HCT116 (cell line): Measurements from ENCODE around the gene RANGRF. TPM values are rescaled to one million over a fixed set of nuclear protein-coding genes. Genes with fewer than 3 reads are reported as not detected.

Source experiments
- ATAC-seq: fragments of 200-7000 bp; cut with Tn5 transposase; 2 replicates; pipeline ENCODE4 v1.9.1; 2020; ENCODE audit warnings: mild to moderate bottlenecking, moderate library complexity
- BruUV-seq: library from RNA; stranded (reverse); fragments of 400-500 nt; replicated peaks from 2 replicates; lab custom pipeline; 2021; lab: Mats Ljungman, UMichigan
- CTCF ChIA-PET: fragments of 300-600 bp; sonication (Branson Sonifier 250); formaldehyde crosslinking; loops from one replicate; lab custom pipeline; 2021; ENCODE audit warnings: antibody characterized with exemption; lab: Charles Lee
- POLR2A ChIA-PET: fragments of 300-600, 350-600 bp; sonication (Branson Sonifier 250); formaldehyde crosslinking; loops from one replicate; lab custom pipeline; 2021; ENCODE audit warnings: antibody characterized with exemption; lab: Charles Lee
- RAD21 ChIA-PET, 2 experiments: fragments of 300-600 bp; sonication (Branson Sonifier 250); formaldehyde crosslinking; loops; one replicate each; lab custom pipeline; 2023; ENCODE audit warnings: low total read pairs in 2 of 2; ENCODE audit not compliant: uncharacterized antibody in 2 of 2, unreplicated experiment in 2 of 2, low non-redundant PET in 1 of 2; lab: Charles Lee
- DNase-seq: peaks from one replicate; pipeline ENCODE4 v3.0.0-alpha.2; 2010; ENCODE audit warnings: low read depth, low spot score
- H2AFZ ChIP-seq: fragments of 200-600 bp; shearing (Covaris generic), sonication (generic); 2 replicates; pipeline ENCODE4 v1.6.1; 2017; ENCODE audit warnings: low read depth, mixed run types, mixed read lengths, antibody characterized with exemption, low read length; ENCODE audit not compliant: poor library complexity, severe bottlenecking
- H3K27ac ChIP-seq: 2 replicates; pipeline ENCODE4 v1.5.1; 2012; ENCODE audit warnings: low read depth, low read length
- H3K27me3 ChIP-seq: fragments of 200-600 bp; sonication (generic); 2 replicates; pipeline ENCODE4 v1.6.1; 2016; ENCODE audit warnings: mixed run types, low read length, mixed read lengths; ENCODE audit not compliant: insufficient read depth
- H3K36me3 ChIP-seq, 2 experiments: fragments of 200-500 bp in 1 of 2; fragments of 200-600 bp in 1 of 2; sonication (Bioruptor generic) in 1 of 2; sonication (generic) in 1 of 2; 2 replicates each; pipeline versions ENCODE4 v1.5.1 to v1.6.1; 2014 to 2016; ENCODE audit warnings: low read length in 2 of 2, inconsistent platforms in 1 of 2, mixed read lengths in 1 of 2, mixed run types in 1 of 2; ENCODE audit not compliant: insufficient read depth in 2 of 2, control insufficient read depth in 1 of 2
- H3K4me1 ChIP-seq, 2 experiments: fragments of 200-600 bp in 1 of 2; sonication (generic) in 1 of 2; 2 replicates each; pipeline versions ENCODE4 v1.5.1 to v1.6.1; 2012 to 2017; ENCODE audit warnings: low read length in 2 of 2, inconsistent platforms in 1 of 2, mild to moderate bottlenecking in 1 of 2, mixed read lengths in 1 of 2, mixed run types in 1 of 2, moderate library complexity in 1 of 2; ENCODE audit not compliant: insufficient read depth in 2 of 2, control insufficient read depth in 1 of 2
- H3K4me2 ChIP-seq: fragments of 200-600 bp; sonication (generic); 2 replicates; pipeline ENCODE4 v1.6.1; 2017; ENCODE audit warnings: mixed run types, low read length, mixed read lengths
- H3K4me3 ChIP-seq, 2 experiments: fragments of 200-600 bp in 1 of 2; sonication (generic) in 1 of 2; replicated peaks in 1 of 2; 2 replicates each; pipeline ENCODE4 v1.5.1; 2011 to 2016; ENCODE audit warnings: low read length in 2 of 2, control low read depth in 1 of 2, low read depth in 1 of 2, mild to moderate bottlenecking in 1 of 2, mixed read lengths in 1 of 2, mixed run types in 1 of 2
- H3K79me2 ChIP-seq: fragments of 200-600 bp; sonication (generic); 2 replicates; pipeline ENCODE4 v1.6.1; 2017; ENCODE audit warnings: mild to moderate bottlenecking, mixed run types, low read length, moderate library complexity, mixed read lengths; ENCODE audit not compliant: insufficient read depth
- H3K9ac ChIP-seq: fragments of 200-600 bp; sonication (generic); 2 replicates; pipeline ENCODE4 v1.6.1; 2016; ENCODE audit warnings: low read length, mixed read lengths
- H3K9me2 ChIP-seq: fragments of 200-600 bp; sonication (generic), shearing (Covaris generic); 2 replicates; pipeline ENCODE4 v1.6.1; 2017; ENCODE audit warnings: mixed run types, mild to moderate bottlenecking, moderate library complexity; ENCODE audit not compliant: insufficient read depth
- H3K9me3 ChIP-seq, 2 experiments: fragments of 200-500 bp in 1 of 2; fragments of 200-600 bp in 1 of 2; sonication (Bioruptor generic) in 1 of 2; sonication (generic) in 1 of 2; 2 replicates each; pipeline ENCODE4 v1.6.1; 2014 to 2017; ENCODE audit warnings: low read length in 2 of 2, mixed read lengths in 2 of 2, inconsistent platforms in 1 of 2, low read depth in 1 of 2, mild to moderate bottlenecking in 1 of 2, mixed run types in 1 of 2, moderate library complexity in 1 of 2; ENCODE audit not compliant: control insufficient read depth in 1 of 2, insufficient read depth in 1 of 2
- H4K20me1 ChIP-seq: fragments of 200-600 bp; sonication (generic), shearing (Covaris generic); 2 replicates; pipeline ENCODE4 v1.6.1; 2017; ENCODE audit warnings: mixed run types, mild to moderate bottlenecking, moderate library complexity; ENCODE audit not compliant: insufficient read depth
- CEBPB ChIP-seq: IDR thresholded peaks from 2 replicates; pipeline ENCODE4 v1.6.1; 2012; ENCODE audit warnings: low read depth
- ELF1 ChIP-seq: IDR thresholded peaks from 2 replicates; pipeline ENCODE4 v1.6.1; 2012; ENCODE audit warnings: low read depth, borderline replicate concordance
- EZH2 ChIP-seq: fragments of 200-600 bp; sonication (generic); IDR thresholded peaks from 2 replicates; pipeline ENCODE4 v1.6.1; 2017; ENCODE audit warnings: antibody characterized with exemption, mixed run types
- EZH2phosphoT487 ChIP-seq: fragments of 200-600 bp; IDR thresholded peaks from 2 replicates; pipeline ENCODE4 v1.6.1; 2018; ENCODE audit warnings: antibody characterized with exemption, borderline replicate concordance
- FOSL1 ChIP-seq: IDR thresholded peaks from 2 replicates; pipeline ENCODE4 v1.6.1; 2012; ENCODE audit warnings: low read depth
- JUND ChIP-seq: IDR thresholded peaks from 2 replicates; pipeline ENCODE4 v1.6.1; 2012
- POLR2AphosphoS5 ChIP-seq: IDR thresholded peaks from 2 replicates; pipeline ENCODE4 v1.6.1; 2011; ENCODE audit warnings: mild to moderate bottlenecking, low read depth, low read length, moderate library complexity
- RAD21 ChIP-seq: IDR thresholded peaks from 2 replicates; pipeline ENCODE4 v1.6.1; 2012; ENCODE audit warnings: low read depth, mild to moderate bottlenecking
- ZNF274 ChIP-seq: fragments of 200-500 bp; sonication (Bioruptor generic); IDR thresholded peaks from 2 replicates; pipeline ENCODE4 v1.6.1; 2014; ENCODE audit warnings: mild to moderate bottlenecking, low read depth, low read length, inconsistent platforms
- intact Hi-C: fragments of 100-400 bp; cut with micrococcal nuclease; formaldehyde crosslinking; loops from 2 replicates; pipeline ENCODE4 v1.10.0; 2022
- total RNA-seq: library from RNA; stranded (reverse); gene quantifications from one replicate; pipeline ENCODE4 v1.2.1, GENCODE V29; 2021; ENCODE audit not compliant: unreplicated experiment
- TF ChIP-seq, protein P1 (sequence below), 3 experiments: fragments of 200-600 bp in 1 of 3; sonication (generic) in 1 of 3; IDR thresholded peaks in 2 of 3; conservative IDR thresholded peaks in 1 of 3; 2 replicates each; pipeline ENCODE4 v1.5.1; 2012 to 2017; ENCODE audit warnings: low read depth in 2 of 3, low read length in 2 of 3, antibody characterized with exemption in 1 of 3, borderline replicate concordance in 1 of 3, control low read depth in 1 of 3, mild to moderate bottlenecking in 1 of 3, mixed read lengths in 1 of 3, mixed run types in 1 of 3, moderate library complexity in 1 of 3; ENCODE audit not compliant: insufficient read depth in 1 of 3
- TF ChIP-seq, protein P2 (sequence below): IDR thresholded peaks from 2 replicates; pipeline ENCODE4 v1.6.1; 2012; ENCODE audit warnings: low read depth

RANGRF gene
- total RNA-seq, 1 experiment from 2014 or later = 33.2 TPM

DNA sequence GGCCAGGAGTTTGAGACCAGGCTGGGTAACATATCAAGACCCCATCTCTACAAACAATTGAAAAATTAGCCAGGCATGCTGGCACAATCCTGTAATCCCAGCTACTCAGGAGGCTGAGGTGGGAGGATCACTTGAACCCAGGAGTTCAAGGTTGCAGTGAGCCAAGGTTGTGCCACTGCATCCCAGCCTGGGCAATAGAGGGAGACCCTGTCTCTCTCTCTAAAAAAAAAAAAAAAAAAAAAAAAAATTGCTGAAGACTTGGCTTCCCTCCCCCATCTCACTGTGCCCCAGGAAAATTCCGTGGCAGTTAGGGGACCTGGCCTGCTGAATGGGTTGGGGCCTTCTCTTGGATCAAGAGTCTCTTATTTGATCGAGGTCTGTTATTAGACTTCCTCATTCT, 51.1 kb downstream of the RANGRF start, which contains the start of gene ODF4:
Gene ODF4, plus strand, starts transcription at position 301 of the 400 bp plus-strand sequence. CDS start 212 bp downstream, outside the sequence.
- ATAC-seq (no peak), DNase-seq (no peak)
- no peak within 1 kb of the TSS for H3K4me3 ChIP-seq
- no TSS peak for BruUV-seq
- no peak within 1 kb of the TSS for H3K4me2 ChIP-seq
- TF ChIP-seq CEBPB (no peak), RAD21 (no peak), EZH2 (no peak), JUND (no peak), FOSL1 (no peak), EZH2phosphoT487 (no peak), POLR2AphosphoS5 (no peak), ELF1 (no peak), ZNF274 (no peak)
- TF ChIP-seq, protein P1, sequence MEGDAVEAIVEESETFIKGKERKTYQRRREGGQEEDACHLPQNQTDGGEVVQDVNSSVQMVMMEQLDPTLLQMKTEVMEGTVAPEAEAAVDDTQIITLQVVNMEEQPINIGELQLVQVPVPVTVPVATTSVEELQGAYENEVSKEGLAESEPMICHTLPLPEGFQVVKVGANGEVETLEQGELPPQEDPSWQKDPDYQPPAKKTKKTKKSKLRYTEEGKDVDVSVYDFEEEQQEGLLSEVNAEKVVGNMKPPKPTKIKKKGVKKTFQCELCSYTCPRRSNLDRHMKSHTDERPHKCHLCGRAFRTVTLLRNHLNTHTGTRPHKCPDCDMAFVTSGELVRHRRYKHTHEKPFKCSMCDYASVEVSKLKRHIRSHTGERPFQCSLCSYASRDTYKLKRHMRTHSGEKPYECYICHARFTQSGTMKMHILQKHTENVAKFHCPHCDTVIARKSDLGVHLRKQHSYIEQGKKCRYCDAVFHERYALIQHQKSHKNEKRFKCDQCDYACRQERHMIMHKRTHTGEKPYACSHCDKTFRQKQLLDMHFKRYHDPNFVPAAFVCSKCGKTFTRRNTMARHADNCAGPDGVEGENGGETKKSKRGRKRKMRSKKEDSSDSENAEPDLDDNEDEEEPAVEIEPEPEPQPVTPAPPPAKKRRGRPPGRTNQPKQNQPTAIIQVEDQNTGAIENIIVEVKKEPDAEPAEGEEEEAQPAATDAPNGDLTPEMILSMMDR (IDR thresholded peaks at IDR 0.05 in 2 of 3, conservative IDR thresholded peaks at IDR 0.05 in 1 of 3; ENCODE audit: borderline replicate concordance in 1 of 3, insufficient read depth in 1 of 3, low read depth in 2 of 3, low read length in 2 of 3) = no peak
- TF ChIP-seq, protein P2, sequence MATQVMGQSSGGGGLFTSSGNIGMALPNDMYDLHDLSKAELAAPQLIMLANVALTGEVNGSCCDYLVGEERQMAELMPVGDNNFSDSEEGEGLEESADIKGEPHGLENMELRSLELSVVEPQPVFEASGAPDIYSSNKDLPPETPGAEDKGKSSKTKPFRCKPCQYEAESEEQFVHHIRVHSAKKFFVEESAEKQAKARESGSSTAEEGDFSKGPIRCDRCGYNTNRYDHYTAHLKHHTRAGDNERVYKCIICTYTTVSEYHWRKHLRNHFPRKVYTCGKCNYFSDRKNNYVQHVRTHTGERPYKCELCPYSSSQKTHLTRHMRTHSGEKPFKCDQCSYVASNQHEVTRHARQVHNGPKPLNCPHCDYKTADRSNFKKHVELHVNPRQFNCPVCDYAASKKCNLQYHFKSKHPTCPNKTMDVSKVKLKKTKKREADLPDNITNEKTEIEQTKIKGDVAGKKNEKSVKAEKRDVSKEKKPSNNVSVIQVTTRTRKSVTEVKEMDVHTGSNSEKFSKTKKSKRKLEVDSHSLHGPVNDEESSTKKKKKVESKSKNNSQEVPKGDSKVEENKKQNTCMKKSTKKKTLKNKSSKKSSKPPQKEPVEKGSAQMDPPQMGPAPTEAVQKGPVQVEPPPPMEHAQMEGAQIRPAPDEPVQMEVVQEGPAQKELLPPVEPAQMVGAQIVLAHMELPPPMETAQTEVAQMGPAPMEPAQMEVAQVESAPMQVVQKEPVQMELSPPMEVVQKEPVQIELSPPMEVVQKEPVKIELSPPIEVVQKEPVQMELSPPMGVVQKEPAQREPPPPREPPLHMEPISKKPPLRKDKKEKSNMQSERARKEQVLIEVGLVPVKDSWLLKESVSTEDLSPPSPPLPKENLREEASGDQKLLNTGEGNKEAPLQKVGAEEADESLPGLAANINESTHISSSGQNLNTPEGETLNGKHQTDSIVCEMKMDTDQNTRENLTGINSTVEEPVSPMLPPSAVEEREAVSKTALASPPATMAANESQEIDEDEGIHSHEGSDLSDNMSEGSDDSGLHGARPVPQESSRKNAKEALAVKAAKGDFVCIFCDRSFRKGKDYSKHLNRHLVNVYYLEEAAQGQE = no peak
- H3K79me2 ChIP-seq = no peaks in the 10 kb centered on the region
- no peak within 1 kb of the TSS for H3K27ac ChIP-seq
- H3K36me3 ChIP-seq = no peaks in the 10 kb centered on the region
- no peaks in the 10 kb centered on the region for H3K9me3 ChIP-seq
- no peaks in the 10 kb centered on the region for H3K4me1 ChIP-seq
- ChIA-PET CTCF (interaction anchor here (1.2 kb wide), 1 partner anchor 44 kb away, joined by 4 read pairs; no protein-coding TSS in a partner anchor), POLR2A (no interaction called here), RAD21 (no interaction called here)
- H3K27me3 ChIP-seq = no peaks in the 10 kb centered on the region
- no peak within 1 kb of the TSS for H2AFZ ChIP-seq
- H3K9ac ChIP-seq = no peak within 1 kb of the TSS
- intact Hi-C loops = no loop called here
- no peaks in the 10 kb centered on the region for H3K9me2 ChIP-seq
- H4K20me1 ChIP-seq = no peaks in the 10 kb centered on the region; the same call in 1 of the 2 replicates

Other genes with a start within 250 kb of the RANGRF start
- gene ALOX15B, start 249.6 kb upstream of the RANGRF start, total RNA-seq = 0.30 TPM
- gene ALOX12B, start 201.0 kb upstream of the RANGRF start, total RNA-seq = 3.8 TPM
- 3.5 TPM for gene ALOXE3, start 170.2 kb upstream of the RANGRF start, total RNA-seq
- gene HES7, start 164.6 kb upstream of the RANGRF start, total RNA-seq = 0.61 TPM
- gene PER1, start 136.3 kb upstream of the RANGRF start, total RNA-seq = 87.6 TPM
- gene VAMP2, start 125.7 kb upstream of the RANGRF start, total RNA-seq = 35.9 TPM
- gene TMEM107, start 112.3 kb upstream of the RANGRF start, total RNA-seq = 30.1 TPM
- 6.4 TPM for gene BORCS6, start 98.5 kb upstream of the RANGRF start, total RNA-seq
- 141 TPM for gene AURKB, start 78.1 kb upstream of the RANGRF start, total RNA-seq
- gene CTC1, start 40.6 kb upstream of the RANGRF start, total RNA-seq = 80.4 TPM
- 80.6 TPM for gene PFAS, start 39.4 kb upstream of the RANGRF start, total RNA-seq
- gene SLC25A35, start 6.7 kb downstream of the RANGRF start, total RNA-seq = 4.7 TPM
- gene ARHGEF15, start 21.6 kb downstream of the RANGRF start, total RNA-seq = not detected
- gene ODF4, start 51.2 kb downstream of the RANGRF start, total RNA-seq = not detected
- gene RPL26, start 94.5 kb downstream of the RANGRF start, total RNA-seq = 2,603 TPM
- gene RNF222, start 109.2 kb downstream of the RANGRF start, total RNA-seq = not detected
- 39.2 TPM for gene NDEL1, start 147.2 kb downstream of the RANGRF start, total RNA-seq